ENCODE data around the gene C4B. TPM values are rescaled to one million over a fixed set of nuclear protein-coding genes. Genes with fewer than 3 reads are reported as not detected.
"Not testable (repeated sequence)": the region's sequence is repeated elsewhere in the genome, so short reads cannot be mapped to it uniquely, and the experiment has no call there.

Gene C4B
- total RNA-seq, 1 donor from 2014 or later, result 1.2 TPM

DNA sequence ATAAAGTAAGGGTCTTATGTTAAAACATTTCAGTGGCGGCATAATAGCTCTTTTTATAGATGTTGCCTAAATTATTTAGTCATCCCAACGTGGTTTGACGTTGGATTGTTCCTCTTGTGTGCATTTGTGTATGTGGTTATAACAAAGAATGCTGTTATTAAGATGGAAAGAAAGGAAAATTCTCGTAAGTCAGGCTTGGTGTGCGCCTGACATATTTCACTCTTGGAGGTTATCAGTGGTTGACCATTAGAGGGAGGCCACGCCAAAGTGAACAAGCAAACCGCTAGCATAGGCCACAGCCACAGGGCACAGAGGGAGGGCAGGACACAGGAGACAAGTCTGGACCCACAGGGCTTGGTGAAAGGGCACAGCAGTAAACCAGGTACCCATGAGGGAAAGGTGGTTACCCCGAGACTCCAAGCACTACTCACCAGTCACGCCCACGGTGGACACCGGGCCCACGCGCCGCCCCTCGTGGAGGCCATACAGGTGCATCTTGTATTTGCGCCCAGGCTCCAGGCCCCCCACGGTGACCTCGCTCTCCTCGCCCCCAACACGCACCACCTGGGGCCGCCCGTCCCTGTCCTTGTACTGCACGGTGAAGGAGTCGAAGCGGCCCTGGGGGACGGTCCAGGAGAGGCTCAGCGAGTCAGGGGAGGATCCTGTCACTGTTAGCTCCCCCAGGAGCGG is 46.5 kb downstream of the C4B start:
- TF ChIP-seq, protein P1, sequence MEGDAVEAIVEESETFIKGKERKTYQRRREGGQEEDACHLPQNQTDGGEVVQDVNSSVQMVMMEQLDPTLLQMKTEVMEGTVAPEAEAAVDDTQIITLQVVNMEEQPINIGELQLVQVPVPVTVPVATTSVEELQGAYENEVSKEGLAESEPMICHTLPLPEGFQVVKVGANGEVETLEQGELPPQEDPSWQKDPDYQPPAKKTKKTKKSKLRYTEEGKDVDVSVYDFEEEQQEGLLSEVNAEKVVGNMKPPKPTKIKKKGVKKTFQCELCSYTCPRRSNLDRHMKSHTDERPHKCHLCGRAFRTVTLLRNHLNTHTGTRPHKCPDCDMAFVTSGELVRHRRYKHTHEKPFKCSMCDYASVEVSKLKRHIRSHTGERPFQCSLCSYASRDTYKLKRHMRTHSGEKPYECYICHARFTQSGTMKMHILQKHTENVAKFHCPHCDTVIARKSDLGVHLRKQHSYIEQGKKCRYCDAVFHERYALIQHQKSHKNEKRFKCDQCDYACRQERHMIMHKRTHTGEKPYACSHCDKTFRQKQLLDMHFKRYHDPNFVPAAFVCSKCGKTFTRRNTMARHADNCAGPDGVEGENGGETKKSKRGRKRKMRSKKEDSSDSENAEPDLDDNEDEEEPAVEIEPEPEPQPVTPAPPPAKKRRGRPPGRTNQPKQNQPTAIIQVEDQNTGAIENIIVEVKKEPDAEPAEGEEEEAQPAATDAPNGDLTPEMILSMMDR (conservative IDR thresholded peaks at IDR 0.05; ENCODE audit: low read depth, low read length), result no peak
- no peak for DNase-seq (ENCODE audit: low read depth)

GRCh38 chr6:32064706-32065105 is 50.1 kb downstream of the C4B start:
- no peak overlapping the region for H3K4me3 ChIP-seq (ENCODE audit: low read depth, low read length)
- TF ChIP-seq, protein P1 (conservative IDR thresholded peaks at IDR 0.05; ENCODE audit: low read depth, low read length), result no peak
- DNase-seq (ENCODE audit: low read depth), result no peak

More for the DNA sequence above, 46.5 kb downstream of the C4B start:
- H3K4me3 ChIP-seq (ENCODE audit: low read depth, low read length), result no peak overlapping the region

GRCh38 chr6:32067521-32067920 is 52.9 kb downstream of the C4B start:
- DNase-seq (ENCODE audit: low read depth); H3K4me3 ChIP-seq (ENCODE audit: low read depth, low read length): not testable (repeated sequence)

DNA sequence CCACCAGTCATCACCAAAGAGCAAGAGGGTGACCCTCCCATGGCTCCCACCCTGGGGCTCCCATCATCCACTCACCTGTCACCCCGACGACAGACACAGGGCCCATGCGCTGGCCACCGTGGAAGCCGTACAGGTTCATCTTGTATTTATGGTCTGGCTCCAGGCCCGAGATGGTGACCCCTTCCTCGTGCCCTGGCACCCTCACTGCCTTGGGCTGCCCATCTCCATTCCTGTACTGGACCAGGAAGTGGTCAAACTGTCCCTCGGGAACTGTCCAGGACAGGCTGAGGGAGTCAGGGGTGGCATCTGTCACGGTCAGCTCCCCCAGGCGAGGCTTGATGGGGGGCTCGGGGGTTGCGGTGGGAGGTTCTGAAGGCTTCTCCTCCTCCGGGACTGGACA is 53.7 kb downstream of the C4B start:
- DNase-seq (ENCODE audit: low read depth); H3K4me3 ChIP-seq (ENCODE audit: low read depth, low read length): not testable (repeated sequence)

DNA sequence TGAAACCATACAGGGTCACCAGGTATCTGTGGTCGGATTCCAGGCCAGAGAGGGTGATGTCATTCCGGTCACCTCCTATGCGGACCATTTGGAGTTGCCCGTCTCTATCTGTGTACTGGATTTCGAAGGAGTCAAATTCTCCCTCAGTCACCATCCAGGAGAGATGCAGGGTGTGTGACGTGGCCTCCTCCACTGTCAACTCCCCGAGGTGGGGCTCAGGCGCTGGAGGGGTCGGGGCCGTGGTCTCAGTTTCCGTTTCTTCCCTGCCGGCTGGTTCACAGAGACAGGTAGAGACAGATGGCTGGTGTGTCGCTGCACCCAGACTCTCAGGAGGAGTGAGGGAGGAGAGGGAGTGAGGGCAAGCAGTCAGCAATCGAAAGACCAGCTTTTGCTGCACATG is 54.3 kb downstream of the C4B start:
- TF ChIP-seq, protein P1 (conservative IDR thresholded peaks at IDR 0.05; ENCODE audit: low read depth, low read length), result no peak
- no peak overlapping the region for H3K4me3 ChIP-seq (ENCODE audit: low read depth, low read length)
- no peak for DNase-seq (ENCODE audit: low read depth)

- no peak for DNase-seq (ENCODE audit: low read depth)
- TF ChIP-seq, protein P1 (conservative IDR thresholded peaks at IDR 0.05; ENCODE audit: low read depth, low read length), result no peak
- H3K4me3 ChIP-seq (ENCODE audit: low read depth, low read length), result no peak overlapping the region
Measured at GRCh38 chr6:32069460-32069859, 54.9 kb downstream of the C4B start.

GRCh38 chr6:32069878-32070515 is 55.4 kb downstream of the C4B start:
- no peak overlapping the region for H3K4me3 ChIP-seq (ENCODE audit: low read depth, low read length)
- TF ChIP-seq, protein P1 (conservative IDR thresholded peaks at IDR 0.05; ENCODE audit: low read depth, low read length), result no peak
- DNase-seq (ENCODE audit: low read depth), result no peak
